HG03520 (cell line): ENCODE measurements around the gene NOLC1.

Source experiments
- ATAC-seq: cut with Tn5 transposase; IDR thresholded peaks from one replicate; pipeline ENCODE4 v1.9.1; 2021; ENCODE audit warnings: mild to moderate bottlenecking, moderate library complexity; ENCODE audit not compliant: unreplicated experiment

NOLC1 gene

DNA sequence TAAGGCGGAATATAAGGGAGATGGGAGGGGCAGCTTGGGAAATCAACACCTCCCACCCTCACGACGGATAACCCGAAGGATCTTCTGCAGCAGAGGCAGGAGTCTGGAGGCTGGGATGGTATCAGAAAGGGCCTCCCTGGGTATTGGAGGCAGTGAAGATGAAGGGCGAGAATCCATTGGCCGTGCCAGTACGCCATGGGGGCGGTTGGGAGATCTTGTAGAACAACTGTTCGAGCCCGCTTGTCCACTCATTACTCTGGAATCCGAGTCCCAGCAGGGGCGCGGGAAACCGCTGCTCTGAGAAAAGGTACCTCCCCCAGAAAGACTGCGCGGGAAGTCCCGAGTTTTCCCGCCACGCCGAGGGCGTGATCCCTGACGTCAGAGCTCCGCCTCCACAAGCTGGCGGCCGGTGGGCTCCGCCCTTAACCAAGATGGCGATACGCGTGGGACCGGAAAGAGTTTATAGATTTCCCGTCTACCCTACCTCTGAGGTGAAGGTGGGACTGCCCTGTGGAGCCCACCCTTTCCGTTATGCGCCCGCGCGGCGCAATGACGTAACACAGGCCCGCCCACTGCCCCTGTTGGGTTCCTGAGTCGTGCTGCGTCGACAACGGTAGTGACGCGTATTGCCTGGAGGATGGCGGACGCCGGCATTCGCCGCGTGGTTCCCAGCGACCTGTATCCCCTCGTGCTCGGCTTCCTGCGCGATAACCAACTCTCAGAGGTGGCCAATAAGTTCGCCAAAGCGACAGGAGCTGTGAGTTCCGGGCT lies at the start of gene NOLC1:
Gene NOLC1 (plus strand): TSS at position 616 of the 771 bp plus-strand sequence. CDS start 22 bp downstream, at position 638.
- peak; percentile 91 for ATAC-seq

DNA sequence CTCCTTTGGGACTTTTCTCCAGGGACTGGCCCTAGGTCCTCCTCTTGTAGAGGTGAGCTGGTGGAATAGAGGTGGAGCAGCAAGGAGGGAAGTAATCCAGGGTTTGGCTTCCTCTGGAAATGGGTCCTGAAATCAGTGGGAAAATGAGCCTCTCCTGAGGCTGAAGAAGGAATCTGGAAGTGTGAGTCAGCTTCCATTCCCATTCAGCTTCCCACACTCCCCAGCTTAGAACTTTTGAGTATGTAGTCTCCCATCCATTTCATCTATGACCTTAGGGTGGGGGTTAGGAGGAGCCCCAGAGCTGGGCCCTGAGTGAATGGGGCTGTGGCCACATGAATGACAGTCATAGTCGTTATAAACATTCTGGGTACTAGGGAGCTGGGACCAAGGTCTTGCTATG lies 49.8 kb upstream of the NOLC1 start:
- ATAC-seq, result no peak

DNA sequence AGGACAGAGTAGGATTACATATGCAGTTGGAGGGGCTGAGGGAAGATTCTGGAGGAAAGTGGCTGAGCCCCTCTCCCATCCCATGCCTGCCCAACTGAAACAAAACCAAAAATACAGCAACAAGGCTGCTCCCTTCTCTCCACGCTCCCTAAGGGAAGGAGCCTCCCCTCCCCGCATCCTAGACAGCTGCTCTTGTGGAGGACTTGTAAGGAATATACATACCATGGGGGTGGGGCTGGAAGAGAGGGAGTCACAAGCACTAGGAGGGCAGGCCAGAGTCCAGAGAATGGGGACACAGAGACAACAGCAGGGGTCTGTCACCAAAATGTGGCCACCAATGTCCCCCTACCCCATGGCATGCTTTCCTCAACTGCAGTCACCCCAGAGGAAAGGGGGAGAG lies 45.2 kb upstream of the NOLC1 start:
- ATAC-seq, result no peak

GRCh38 chr10:102109166-102110116 lies 42.7 kb upstream of the NOLC1 start:
- no peak for ATAC-seq

DNA sequence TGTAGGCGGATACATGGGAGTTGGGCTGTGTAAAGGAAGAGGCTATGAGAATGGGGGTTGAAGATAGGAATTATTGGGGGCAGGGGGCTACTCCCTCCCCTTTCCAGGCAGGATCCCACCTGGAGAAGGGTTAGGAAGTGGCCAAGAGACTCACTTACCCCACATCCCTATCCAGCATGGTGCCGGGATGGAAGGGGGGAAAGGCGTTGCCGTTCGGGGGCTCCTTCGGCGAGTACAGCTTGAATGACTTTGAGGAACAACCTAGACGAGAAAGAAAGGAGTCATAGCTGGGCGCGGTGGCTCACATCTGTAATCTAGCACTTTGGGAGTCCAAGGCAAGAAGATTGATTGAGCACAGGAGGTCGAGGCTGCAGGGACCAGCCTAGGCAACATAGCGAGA lies 40.9 kb upstream of the NOLC1 start:
- ATAC-seq, result no peak

DNA sequence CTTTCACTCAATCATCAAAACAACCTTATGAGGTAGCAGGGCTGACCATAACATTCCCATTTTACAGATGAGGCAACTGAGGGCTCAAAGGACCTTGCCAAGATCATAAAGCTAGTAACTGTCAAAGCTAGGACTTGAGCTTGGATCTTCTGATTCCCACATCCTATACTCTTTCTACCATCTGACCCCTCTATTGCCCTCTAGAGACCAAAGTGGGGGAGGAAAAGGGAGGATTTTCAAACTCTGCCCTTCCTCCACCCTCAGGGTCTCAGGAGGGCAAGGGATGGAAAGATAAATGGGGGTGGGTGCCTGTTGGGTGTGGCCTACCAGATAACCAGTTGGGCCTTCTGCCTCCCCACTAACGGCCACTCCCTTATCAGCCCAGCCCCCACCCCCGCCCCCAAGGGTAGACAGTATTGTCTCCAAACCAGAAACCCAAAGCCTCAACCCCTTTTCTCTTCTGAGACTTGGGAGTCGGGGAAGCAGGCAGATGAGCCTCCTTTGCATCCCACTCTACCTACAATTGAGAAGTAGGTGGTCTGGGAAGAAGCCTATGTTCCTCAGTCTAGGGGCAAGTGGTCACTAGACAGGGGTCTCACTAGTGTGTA lies 39.9 kb upstream of the NOLC1 start:
- ATAC-seq, result no peak

- no peak for ATAC-seq
Measured at GRCh38 chr10:102113261-102113955, 38.8 kb upstream of the NOLC1 start.

- no peak for ATAC-seq
Measured at GRCh38 chr10:102113956-102114857, 38.0 kb upstream of the NOLC1 start.

DNA sequence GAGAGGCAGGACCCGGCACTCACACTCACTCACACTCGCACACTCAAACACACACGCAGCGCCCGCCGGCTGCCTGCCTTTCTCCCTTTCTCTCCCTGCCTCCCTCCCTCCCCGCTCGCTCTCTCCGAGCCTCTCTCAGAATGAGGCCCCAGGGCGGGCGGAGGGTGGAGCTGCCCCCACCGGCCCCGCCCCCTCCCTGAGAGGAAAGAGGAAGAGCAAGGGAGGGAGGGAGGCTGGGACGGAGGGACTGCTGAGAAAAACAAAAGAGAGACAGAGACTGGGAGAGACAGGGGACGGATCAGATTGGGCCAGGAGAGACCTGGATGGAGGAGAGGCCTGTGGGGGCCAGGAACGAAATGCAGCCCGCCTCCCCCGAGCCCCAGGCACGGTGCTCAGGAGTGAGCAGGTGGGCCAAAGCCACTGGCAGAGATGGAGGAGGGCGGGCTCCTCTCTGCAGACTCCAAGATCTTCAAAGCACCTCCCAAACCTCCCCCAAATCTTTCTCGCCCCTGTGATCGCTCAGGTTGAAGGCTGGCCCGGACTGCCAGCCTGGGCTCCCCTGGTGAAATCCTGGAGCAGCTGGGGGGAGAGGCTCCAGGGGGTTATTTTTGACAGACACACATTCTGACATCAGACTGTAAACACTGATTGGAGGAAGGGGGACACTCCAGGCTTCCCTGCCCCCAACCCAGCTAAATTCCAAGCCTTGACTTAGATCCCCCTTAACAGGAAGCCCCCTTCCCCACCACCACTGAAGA lies 37.1 kb upstream of the NOLC1 start:
- peak; percentile 43 for ATAC-seq

DNA sequence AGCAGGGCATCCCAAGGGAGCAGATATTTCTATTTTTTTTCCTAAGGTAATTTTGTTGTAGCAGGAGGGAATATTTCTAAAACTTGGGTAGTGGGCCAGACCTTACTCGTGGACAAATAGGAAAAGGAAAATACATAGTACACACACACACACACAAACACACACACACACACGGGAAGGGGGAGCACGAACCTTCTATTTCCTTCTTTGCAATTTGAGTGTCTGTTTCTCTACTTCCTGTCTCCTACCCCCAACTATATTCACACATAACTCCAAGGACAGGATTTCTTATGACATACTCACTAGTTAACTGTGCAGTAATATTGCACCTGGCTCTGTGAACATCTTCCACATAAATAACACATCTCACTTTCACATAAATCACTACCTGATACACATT lies 36.4 kb upstream of the NOLC1 start:
- ATAC-seq, result no peak

- ATAC-seq, result no peak
Measured at GRCh38 chr10:102116656-102117055, 35.5 kb upstream of the NOLC1 start.

DNA sequence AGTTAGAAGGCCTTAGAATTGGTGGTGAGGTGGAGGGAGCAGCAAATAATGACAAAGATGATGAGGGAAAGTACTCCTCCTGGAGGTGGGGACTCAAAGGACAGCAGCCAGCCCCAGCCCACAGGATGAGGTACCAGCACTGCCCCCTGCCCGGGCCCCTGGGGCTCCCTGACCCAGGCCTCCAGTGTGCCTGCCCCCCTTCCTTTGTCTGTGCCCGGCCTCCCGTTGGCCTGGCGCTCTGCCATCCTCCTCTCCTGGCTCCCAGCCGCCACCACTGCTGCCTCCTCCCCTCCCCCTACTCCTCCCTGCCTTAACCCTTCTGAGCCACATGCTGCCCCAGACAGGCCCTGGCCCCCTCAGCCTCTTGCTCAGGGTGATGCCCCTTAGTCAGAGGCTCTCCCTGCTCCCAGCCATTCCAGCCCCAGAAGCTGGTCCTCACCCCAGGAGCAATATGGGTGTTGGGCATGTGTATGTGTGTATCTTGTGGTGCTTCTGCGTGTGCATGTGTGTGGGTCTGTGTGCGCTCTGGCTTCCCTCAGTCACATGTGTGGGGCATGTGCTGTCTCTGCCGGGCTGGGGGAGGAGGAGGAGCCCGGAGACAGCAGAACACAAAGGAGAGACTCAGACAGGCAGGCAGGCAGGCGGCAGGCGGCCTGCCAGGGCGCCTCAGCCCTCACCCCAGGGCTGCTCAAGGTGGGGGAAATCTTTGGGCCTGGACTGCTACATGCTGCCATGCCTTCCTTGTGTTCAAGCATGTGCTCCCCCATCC lies 34.6 kb upstream of the NOLC1 start:
- no peak for ATAC-seq

DNA sequence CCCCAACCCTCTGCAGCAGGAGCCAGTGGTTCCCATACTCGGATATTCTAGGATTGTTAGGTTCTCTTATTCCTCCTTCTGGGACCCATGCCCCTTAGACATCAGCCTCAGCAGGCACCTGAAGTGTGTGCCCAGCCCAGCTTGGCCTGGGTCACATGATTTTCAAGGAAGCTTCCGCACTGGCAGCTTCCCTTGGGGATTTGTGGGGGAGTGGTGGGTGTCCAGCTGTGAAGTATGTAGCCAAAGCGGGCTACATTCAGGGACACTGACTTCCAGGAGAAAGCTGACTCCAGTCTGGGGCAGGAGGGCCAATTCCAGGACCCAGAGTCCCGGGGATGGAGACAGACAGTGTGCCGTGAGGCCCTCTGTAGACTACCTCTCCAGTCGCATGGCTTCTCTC lies 33.3 kb upstream of the NOLC1 start:
- no peak for ATAC-seq

- no peak for ATAC-seq
Measured at GRCh38 chr10:102119417-102120141, 32.6 kb upstream of the NOLC1 start.

DNA sequence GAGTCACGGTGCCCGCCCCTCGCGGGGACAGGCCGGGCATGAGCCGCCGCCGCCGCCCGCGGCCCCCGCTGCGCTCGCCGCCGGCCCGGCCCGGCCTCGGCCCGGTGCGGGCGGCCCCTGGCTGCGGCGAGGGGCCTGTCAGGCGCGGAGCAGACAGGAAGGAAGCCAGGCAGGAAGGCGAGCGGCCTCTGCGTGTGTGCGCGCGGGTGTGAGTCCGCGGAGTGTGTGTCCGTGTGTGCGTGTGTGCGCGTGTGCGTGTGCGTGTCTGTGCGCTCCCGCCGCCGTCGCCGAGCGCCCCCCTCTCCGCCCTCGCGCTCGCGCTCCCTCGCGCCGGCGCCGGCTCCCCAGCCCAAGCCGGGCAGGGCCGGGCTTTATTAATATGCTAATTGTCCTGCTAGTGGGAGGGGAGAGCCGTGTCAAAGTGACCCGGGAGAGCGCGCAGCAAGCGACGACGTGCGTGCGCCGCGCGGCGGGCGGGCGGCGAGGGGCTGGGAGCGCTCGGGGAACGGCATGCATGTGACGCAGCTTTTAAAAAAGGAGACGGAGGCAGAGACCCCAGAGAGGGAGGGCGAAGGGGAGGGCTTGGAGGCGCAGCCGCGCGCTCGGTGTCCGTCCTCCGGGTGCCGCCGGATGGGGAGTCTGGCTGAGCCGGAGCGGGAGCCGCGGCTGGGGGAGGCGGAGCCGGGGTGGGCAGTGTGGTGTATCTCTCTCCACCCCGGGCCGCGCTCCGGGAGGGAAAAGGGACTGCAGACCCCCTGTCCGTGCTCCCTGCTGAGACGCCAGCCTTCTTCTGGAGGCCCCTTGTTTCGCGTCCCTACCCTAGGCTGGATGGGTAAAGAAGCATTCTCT lies 31.8 kb upstream of the NOLC1 start, which contains the start of gene LDB1:
Gene LDB1 (minus strand): TSS at position 227 of the 849 bp plus-strand sequence. CDS start 258 bp downstream, outside the sequence.
- peak; percentile 66 for ATAC-seq

- no peak for ATAC-seq
Measured at GRCh38 chr10:102120991-102121738, 31.0 kb upstream of the NOLC1 start.
